HT-29 (cell line): ENCODE data around the gene GPR149. TPM values are rescaled to one million over a fixed set of nuclear protein-coding genes. Genes with fewer than 3 reads are reported as not detected.

Experiments
- DNase-seq: peaks from one replicate; pipeline ENCODE4 v3.0.0-alpha.2; 2015; ENCODE audit warnings: low spot score
- small RNA-seq: library from RNA; depleted of rRNA; stranded (forward); fragments of <200 nt; gene quantifications from one replicate; pipeline ENCODE3, GENCODE V24; 2014
- total RNA-seq: library from RNA; depleted of rRNA; stranded (reverse); fragments of >200 nt; shearing (Covaris generic); gene quantifications from 2 replicates; pipeline ENCODE4 v1.2.3, GENCODE V29; 2014; rRNA removed

Gene GPR149
- total RNA-seq, 1 experiment from 2014 or later, result not detected

DNA sequence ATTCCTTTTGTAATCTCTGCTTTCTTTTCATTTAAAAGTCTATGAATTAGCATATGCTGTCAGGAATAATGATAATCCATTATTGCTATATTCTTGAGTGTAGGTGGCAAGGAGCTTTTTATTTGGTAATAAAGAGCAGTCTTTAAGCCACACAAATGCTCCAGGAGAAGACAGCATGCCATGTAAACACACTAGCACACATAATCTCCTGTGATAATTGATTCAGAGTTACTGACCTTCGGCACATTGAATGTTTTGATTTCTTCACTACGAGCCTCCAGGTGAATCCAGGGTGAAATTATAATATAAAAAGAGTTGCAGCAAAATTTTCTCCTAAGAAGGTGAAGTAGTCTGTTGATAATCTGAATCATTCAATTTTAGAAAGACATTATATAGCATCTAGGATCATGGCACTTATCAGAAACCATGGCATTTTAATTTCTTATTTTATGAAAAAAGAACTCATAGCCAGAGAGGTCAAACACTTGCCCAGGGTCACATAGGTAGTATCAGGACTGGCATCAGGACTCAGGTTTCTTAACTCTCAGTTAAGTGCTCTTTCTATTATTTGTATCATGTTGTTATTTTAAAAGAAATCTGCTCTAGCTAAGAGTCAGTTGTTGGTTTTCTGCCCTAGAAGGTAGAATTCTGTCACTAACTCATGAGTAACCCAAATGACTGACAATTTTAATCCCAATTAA is 84.4 kb downstream of the GPR149 start:
- DNase-seq, result no peak

DNA sequence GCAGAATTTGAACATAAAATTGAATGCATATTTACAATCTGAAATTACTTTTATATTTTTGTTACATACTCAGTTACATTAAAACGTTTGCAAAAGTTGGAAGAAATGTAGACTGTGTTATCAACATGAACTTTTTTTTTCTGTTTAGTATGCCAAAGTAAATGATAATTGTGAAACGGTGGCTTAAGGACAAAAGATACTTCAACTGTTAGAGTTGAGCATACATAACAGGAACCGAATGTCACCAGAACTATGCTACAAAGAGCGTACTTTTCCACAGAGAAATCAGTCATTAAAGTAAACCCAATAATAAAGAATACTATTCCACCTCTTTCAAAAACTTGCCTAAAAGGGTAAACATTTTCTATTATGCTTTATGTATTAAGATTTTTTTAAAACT is 91.4 kb downstream of the GPR149 start:
- no peak for DNase-seq

DNA sequence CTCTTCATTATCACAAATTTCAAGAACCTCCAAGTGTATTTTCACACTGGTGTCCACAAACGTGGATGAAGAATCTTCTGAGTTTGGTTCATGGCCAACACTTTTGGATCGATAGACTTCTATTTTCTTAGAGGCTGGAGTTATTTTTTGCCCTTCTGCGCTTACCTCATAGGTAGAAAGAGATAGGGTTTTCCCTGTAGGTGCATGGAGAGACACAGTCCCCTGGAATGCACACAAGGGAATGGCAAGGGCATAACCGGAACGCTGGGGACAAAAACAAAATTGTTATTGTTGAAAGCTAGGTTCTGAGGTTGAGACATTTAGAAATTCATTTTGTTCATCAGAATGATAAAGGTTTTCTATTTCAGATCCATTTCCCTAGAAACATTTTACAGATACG is 92.0 kb downstream of the GPR149 start:
- DNase-seq, result no peak

DNA sequence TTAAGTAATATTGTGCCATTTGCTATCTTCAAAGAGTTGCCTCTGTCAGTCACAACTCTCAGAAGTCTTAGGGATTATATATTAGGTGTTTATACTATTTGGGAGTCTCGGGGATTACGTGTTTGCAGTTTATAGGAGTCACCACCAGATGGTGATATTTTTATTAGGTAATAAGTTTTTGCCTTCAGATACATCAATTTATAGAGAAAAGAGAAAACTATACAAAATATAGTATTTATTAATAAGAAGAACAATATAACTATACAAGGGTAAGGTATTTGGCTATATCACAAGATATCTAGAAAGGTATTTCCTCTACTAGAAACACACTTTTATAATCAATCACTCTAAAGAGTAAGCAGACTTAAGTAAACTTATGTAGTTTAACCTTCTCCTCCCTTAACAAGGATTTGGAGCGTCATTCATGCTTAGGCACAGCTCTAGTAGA is 95.0 kb downstream of the GPR149 start:
- peak; percentile 72 for DNase-seq

DNA sequence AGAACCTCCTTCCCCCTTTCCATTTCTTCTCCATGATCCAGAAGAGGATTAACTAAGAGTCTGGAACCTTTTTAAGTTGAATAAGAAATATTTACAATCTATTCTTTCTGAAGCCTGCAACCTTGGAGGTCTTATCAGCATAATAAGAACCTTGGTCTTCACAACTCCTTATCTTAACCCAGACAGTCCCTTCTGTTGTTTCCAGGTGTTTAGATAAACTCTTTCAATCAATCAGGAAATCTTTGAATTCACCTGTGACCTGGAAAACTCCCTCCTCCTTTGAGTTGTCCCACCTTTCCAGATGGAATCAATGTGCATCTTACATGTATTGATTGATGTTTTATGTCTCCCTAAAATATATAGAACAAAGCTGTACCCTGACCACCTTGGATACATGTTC is 102.1 kb downstream of the GPR149 start:
- no peak for DNase-seq

DNA sequence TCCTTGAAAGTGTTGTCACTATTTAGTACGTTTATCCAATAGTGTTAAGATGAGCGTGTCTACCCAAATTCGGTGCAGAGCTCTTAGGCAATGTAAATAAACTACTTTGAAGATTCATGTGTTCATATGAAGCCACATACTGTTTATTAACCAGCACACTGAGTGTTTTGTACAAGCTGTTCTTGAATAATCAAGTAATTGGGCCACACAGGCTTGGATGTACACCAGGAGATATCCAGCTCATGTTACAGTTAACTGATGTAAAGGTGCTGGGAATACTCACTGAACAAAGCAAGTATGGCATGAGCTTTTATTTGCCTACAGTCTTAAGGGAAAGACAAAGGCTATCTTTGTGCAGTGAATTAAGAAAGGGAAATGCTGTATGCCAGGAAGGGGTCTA is 105.1 kb downstream of the GPR149 start:
- peak; percentile 23 for DNase-seq

DNA sequence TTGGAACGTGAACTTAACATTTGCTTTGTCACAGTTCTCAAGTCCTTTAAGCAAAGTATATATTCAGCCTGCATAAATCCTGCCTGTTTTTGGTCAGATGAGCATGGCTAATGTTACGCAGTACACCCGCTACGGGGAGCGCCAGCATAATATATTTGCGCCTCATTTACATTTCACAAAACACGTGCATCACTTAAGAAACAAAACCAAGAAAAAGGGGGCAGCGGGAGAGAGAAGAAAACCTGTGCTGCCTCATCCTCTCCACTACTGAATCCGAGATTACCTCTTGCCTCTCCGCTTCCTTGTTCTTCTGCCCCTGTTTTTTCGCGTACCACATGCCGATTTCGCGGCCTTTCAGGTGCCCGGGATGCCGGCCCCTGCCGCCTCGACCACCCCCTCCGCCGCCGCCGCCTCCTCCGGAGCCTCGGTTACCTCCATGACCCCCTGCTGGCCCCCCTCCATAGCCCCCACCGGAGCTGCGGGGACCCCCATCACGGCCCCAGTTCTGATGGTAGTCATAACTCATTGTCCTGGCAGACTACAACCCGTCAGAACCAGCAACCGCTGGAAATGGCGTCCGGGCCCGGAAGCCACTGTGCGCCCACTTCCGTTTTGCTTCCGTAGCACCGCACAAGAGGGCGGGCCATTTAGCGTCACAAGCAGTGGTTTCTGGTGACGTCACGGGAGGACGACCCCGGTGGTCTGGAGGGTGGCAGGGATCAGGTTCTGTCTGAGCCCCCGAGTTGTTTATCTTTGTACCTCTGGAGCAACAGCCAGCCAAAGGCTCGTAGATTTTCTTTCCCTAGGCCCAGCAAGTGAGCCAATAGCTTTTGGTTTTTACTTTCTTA is 105.9 kb downstream of the GPR149 start, which contains the start of gene DHX36:
Gene DHX36, minus strand, starts transcription at position 597 of the 848 bp plus-strand sequence. Its CDS starts 71 bp downstream, at position 526.
- DNase-seq, result peak; percentile 89

DNA sequence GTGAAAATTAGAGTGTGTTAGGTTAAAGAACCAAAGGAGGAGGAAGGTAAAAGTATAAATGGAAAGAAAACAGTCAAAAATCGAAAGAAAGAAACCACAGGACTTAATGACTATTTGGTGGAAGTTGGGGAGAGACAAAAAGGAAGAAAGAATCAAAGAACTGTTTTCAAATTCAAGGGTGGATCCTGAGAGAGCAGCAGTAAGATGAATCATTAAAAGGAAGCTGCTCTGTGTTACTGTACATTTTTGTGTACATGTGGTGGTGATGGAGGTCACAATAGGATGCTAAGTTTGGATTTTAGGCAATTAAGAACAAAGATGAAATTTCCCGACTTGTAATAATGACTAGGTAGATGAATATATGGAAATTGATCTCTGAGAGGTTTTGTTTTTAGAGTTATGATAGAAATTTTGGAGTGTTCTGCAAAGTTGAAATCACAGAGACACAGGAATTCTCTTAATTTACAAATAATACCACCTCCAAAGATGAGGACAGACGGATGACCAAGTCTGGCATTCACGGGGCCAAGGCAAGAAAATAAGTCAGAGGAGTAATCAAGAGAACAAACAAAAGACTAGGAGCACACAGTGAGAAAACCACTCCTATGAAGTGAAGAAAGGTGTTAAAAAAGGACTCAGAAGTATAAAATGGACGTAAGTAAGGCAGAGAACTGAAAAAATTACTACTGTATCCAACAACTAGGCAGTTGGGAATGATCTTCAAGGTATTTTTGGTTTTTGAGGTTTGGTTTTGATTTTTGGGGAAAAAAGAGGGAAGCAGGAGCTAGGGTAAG is 112.8 kb downstream of the GPR149 start:
- DNase-seq, result no peak

DNA sequence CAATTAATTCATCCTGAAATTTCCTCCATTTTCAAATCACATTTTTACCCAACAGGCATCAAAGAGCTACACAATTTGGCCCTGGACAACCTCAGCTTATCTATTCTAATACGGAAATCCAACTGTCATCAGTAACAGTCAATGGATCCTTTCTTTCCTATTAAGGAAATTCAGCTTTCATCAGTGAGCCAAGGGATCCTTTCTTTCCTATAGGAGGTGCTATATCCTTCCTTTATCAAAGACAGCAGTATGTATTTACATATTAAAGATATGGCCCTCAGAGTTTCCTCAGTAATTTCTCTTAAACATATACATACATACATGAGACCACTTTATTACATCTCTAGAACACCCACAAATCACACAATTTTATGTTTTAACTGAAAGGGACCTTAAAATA is 115.8 kb downstream of the GPR149 start:
- no peak for DNase-seq

DNA sequence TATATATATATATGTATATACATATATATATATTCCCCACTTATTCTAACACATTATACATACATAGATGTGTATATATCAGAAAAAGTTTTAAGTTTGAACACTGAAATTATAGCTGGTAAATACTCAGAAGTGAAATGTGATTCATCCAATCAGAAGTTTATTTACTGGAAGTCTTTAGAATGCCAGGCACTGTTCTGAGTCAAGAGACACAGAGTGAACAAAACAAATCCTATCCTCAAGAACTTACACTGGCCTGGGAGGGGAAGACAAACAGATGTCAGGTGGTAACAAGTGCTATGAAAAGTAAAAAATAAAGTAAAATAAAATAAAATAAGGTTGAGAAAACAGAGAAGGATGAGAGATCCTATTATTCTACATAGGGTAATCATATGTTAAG is 119.2 kb downstream of the GPR149 start:
- DNase-seq, result no peak

DNA sequence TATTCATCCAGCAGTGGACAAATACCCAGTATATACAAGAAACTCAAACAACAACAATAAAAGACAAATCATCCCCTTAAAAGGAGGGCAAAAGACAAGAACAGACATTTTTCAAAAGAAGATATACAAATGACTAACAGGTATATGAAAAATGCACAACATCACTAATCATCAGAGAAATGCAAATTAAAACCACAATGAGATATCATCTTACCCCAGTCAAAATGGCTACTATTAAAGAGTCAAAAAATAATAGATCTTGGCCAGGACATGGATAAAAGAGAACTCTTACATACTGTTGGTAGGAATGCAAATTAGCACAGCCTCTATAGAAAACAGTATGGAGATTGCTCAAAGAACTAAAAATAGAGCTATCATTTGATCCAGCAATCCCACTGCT is 122.6 kb downstream of the GPR149 start:
- DNase-seq, result no peak

DNA sequence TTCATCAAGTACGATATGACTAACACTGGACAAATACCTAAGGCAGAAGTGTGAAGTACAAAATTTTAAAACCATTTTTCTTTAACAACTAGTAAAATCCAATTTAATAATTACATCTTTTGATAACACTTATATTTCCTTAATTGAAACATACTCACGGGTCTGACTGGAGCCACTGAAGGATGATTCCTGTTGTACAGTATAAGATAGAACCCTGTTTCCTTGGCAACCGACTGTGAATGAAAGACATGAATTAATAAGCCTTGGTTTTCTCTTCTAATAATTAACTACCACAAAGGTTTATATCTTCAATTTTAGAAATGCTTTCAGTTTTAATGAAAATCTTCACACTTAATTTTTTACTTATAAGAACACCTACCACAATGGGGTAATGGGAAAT is 125.1 kb downstream of the GPR149 start:
- no peak for DNase-seq

DNA sequence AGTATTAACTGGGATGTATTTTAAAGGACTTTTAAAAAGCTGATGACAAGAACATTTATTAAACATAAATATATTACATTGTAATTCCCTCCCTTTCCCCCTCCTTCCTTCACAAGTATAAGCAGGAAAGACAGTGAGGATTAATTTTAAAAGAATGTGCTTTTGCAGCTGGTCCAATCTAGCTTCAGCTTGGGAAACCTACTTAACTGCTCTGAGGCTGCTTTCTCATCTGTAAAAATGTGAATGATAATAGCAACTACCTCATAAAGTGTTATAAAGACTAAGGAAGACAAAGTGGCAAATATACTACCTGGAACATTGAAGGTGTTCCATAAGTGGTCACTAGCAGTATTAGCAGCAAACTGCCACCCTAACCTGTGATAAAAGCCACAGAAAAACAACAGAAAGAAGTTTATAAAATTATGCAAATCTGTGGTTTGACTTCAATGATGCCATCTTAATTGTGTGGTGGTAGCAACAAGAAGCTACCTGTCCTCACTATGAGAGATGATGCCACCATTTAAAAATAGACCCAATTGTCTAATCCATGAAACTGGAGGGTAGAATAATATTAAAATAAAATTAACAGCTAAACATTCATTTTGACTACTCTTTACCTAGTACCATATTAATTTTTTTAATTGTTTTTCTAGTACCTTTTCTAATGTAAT is 125.7 kb downstream of the GPR149 start:
- no peak for DNase-seq

DNA sequence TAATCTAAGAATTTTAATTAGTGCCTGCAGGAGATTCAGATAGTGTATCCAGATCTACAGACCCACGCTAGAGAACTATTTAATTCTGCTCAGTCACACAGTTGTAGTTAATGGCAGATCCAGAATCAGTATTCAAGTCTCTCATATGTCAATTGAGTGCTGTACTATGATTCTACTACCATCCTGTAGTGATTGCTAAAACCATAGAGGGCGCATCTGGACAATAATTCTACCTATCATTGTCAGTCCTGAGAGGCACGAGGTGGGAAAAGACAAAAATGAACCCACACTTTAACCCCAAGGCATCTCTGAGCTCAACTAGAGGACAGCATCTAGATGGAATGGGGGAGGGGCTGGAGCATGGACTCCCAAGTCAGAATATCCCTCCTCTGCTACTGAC is 128.4 kb downstream of the GPR149 start:
- peak; percentile 18 for DNase-seq

DNA sequence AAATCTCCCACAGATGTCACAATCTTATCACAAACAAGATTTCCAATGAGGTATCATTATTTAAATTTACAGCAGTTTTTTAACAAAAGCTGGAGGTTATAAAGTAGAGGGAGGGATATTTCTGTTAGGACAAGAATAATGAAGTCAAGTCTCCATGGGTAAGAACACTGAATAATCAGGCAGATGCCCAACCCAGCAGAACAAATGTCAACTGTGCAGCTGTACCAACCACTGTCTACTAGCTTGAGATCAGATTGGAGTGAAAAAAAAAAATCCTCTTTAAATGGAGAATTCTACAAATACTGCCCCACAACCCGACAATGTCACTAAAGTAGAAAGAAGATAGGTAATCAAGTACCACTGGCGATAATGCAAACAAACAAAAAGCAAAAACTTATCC is 136.0 kb downstream of the GPR149 start:
- DNase-seq, result no peak

DNA sequence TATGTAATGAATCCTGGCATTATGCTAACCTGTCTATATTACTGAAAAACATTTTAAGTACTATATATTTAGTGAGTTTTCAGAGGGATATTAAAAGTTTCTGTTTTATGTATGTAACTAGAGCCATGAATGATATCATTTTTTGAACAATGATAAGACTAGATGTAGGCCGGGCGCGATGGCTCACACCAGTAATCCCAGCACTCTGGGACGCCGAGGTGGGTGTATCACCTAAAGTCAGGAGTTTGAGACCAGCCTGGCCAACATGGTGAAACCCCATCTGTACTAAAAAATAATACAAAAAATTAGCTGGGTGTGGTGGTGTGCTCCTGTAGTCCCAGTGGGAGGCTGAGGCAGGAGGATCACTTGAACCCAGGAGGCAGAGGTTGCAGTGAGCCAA is 139.8 kb downstream of the GPR149 start:
- DNase-seq, result no peak

Small RNA genes lying within 50 kb of the gene (small RNA-seq; reads per million reads assigned to genes)
- not detected for gene RF01210

Other genes with a start within 250 kb of the GPR149 start
- 16.0 and 22.7 TPM in 2 replicates for gene DHX36, start 105.7 kb downstream of the GPR149 start, total RNA-seq